SJSA1 (cell line): ENCODE measurements around the gene ARRDC1. TPM values are rescaled to one million over a fixed set of nuclear protein-coding genes. Genes with fewer than 3 reads are reported as not detected.

Source experiments
- DNase-seq, 2 experiments: peaks; one replicate each; pipeline ENCODE4 v3.0.0-alpha.2; 2015 to 2020; ENCODE audit warnings: low spot score in 2 of 2, low read depth in 1 of 2
- H3K27ac ChIP-seq: fragments of 250-450 bp; sonication (Bioruptor Pico); 2 replicates; pipeline ENCODE4 v1.5.1; 2020; ENCODE audit warnings: mild to moderate bottlenecking, moderate library complexity
- H3K27me3 ChIP-seq: fragments of 250-450 bp; sonication (Bioruptor Pico); replicated peaks from 2 replicates; pipeline ENCODE4 v1.5.1; 2020; ENCODE audit warnings: mild to moderate bottlenecking, moderate library complexity
- H3K36me3 ChIP-seq: fragments of 250-450 bp; sonication (Bioruptor Pico); 2 replicates; pipeline ENCODE4 v1.5.1; 2020; ENCODE audit warnings: mild to moderate bottlenecking
- H3K4me1 ChIP-seq: fragments of 250-450 bp; sonication (Bioruptor Pico); replicated peaks from 2 replicates; pipeline ENCODE4 v1.6.1; 2021; ENCODE audit warnings: mild to moderate bottlenecking
- H3K4me3 ChIP-seq: fragments of 250-450 bp; sonication (Bioruptor Pico); 2 replicates; pipeline ENCODE4 v1.5.1; 2020; ENCODE audit warnings: mild to moderate bottlenecking
- H3K9me3 ChIP-seq: fragments of 250-450 bp; sonication (Bioruptor Pico); replicated peaks from 2 replicates; pipeline ENCODE4 v1.5.1; 2020; ENCODE audit warnings: mild to moderate bottlenecking
- total RNA-seq: library from RNA; depleted of rRNA; stranded (reverse); fragments of >200 nt; shearing (Covaris generic); gene quantifications from 2 replicates; pipeline ENCODE4 v1.2.3, GENCODE V29; 2014

Gene ARRDC1
- total RNA-seq, 1 experiment from 2014 or later, result 8.0 TPM

DNA sequence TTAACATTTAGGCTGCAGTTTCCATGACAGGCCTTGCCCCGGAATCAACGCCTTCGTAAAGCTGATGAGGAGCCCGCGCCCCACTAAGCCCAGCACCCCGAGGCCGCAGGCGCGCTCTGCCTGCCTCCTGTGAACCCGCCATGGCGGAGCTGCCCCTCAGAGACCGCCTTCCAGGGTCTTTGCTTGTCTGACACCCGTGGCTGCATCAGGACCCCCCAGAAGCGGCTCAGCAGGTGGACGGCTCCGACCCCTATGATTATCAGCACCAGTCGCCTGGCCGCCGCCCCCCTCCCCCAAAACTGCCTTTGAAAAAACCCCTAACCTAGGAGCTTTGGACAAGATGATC, 26.3 kb upstream of the ARRDC1 start:
- no peak for DNase-seq
- peaks cover 62% of the 10 kb centered on the region for H3K36me3 ChIP-seq
- H3K4me3 ChIP-seq, result peak overlapping the region; percentile 96
- H3K27ac ChIP-seq, result no peak overlapping the region
- H3K9me3 ChIP-seq, result no peaks in the 10 kb centered on the region
- H3K27me3 ChIP-seq, result no peaks in the 10 kb centered on the region
- peaks cover 15% of the 10 kb centered on the region for H3K4me1 ChIP-seq

DNA sequence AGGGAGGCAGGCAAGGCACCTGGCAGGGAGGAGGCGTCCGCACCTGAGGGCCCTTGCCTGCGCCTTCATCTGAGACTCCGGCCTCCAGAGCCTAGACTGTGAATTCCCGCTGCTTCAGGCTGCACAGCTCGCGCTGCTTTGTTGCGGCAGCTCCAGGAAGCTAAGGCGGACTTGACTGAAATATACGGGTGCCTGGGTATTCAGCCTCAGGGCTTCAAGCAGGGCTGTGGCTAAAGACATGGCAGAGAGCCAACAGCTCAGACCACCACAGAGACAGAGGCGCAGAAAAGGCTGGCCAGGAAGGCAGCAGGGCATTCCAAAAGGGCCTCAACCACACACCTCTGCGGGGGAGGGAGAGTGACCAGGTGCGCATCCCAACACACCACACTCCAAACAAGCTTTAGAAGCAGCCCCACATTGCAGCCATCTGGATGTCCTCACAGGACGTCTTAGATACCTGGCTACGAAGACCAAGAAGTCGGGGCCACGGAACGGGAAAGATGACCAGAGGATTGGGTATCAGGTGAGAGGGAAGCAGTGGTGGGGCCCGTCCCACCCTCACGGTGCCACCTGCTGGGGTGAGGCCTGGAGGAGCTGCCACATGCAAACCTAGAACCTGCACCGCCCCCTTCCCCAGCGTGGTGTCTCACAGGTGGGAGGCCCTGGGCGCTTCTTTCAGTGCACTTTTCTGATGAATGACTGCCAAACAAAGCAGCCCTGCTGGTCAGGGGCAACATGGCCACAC, 25.1 kb upstream of the ARRDC1 start:
- Histone ChIP-seq H3K4me1 (peaks cover 15% of the 10 kb centered on the region), H3K4me3 (no peak overlapping the region), H3K27ac (no peak overlapping the region), H3K36me3 (peaks cover 64% of the 10 kb centered on the region), H3K9me3 (no peaks in the 10 kb centered on the region), H3K27me3 (no peaks in the 10 kb centered on the region)
- no peak for DNase-seq

DNA sequence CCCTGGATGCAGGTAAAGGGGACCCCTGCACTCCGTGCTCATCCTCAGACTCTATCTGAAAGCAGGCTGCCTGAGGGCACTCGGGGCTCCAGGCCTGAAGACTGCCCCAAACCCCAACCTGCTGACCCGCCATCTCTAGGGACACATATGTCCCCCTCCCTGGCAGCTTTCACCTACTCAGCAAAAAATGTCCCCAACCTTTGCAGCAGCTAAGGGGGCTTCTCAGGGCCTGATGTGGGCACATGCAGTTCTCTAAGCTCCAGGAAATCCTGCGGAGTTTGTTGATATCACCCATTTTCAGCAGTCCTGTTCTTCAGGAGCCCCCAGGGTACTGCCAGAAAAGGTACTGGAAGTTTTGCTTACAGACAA, 24.5 kb upstream of the ARRDC1 start:
- Histone ChIP-seq H3K27ac (no peak overlapping the region), H3K4me1 (peaks cover 15% of the 10 kb centered on the region), H3K27me3 (no peaks in the 10 kb centered on the region), H3K4me3 (no peak overlapping the region), H3K9me3 (no peaks in the 10 kb centered on the region), H3K36me3 (peaks cover 63% of the 10 kb centered on the region)
- DNase-seq, result no peak

- no peak overlapping the region for H3K27ac ChIP-seq
- H3K9me3 ChIP-seq, result no peaks in the 10 kb centered on the region
Measured at GRCh38 chr9:137581361-137582285, 23.9 kb upstream of the ARRDC1 start.

DNA sequence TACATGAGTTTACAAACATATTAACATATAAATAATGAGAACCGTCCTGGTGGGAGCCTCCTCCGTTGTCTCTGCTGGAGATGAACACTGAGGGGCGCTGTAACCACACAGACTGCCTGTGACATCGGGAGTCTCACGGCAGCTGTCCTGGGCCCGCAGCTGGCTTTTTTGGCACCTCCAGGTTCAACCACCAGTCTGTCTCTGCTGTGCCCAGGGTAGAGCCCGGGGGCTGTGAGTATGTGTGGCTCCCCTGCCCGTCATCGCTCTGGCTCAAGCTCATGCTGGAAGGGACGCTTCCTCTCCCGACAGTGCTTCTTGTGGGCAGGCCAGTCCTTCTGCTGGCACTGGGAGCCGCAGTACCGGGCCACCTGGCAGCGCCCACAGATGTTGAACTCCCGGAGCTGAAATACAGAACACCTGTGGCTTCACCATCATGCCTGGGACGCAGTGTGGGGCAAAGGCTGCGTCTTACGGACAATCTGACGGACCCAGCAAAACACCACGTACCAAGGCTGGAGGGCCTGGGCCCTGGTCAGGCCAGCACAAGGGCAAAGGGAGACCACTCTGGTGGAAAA, 23.1 kb upstream of the ARRDC1 start:
- Histone ChIP-seq H3K27me3 (no peaks in the 10 kb centered on the region), H3K9me3 (no peaks in the 10 kb centered on the region), H3K4me1 (peaks cover 11% of the 10 kb centered on the region), H3K4me3 (no peak overlapping the region), H3K27ac (no peak overlapping the region), H3K36me3 (peaks cover 66% of the 10 kb centered on the region)
- DNase-seq, result no peak

More at GRCh38 chr9:137581361-137582285, 23.9 kb upstream of the ARRDC1 start:
- H3K4me3 ChIP-seq, result no peak overlapping the region
- H3K4me1 ChIP-seq, result peaks cover 15% of the 10 kb centered on the region
- peaks cover 59% of the 10 kb centered on the region for H3K36me3 ChIP-seq
- H3K27me3 ChIP-seq, result no peaks in the 10 kb centered on the region
- no peak for DNase-seq

- no peaks in the 10 kb centered on the region for H3K9me3 ChIP-seq
- no peaks in the 10 kb centered on the region for H3K27me3 ChIP-seq
- peaks cover 74% of the 10 kb centered on the region for H3K36me3 ChIP-seq
Measured at GRCh38 chr9:137583347-137583746, 22.1 kb upstream of the ARRDC1 start.

DNA sequence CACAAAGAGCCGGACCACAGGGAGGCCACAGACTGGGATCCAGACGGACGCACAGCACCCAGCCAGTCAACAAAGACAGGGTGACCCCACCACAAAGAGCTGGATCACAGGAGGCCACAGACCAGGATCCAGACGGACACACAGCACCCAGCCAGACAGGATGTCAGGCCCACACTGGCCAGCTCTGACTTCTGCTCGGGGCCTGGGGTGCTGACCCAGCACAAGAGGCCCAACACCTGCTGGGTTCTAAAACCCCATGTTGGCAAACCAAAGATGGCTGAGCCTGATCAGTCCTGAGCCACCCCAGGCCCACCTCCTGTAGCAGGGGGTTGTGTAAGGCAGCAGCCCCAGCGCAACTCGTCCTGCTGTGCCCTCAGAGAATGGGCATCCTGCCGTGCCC, 21.5 kb upstream of the ARRDC1 start:
- H3K4me1 ChIP-seq, result peaks cover 5% of the 10 kb centered on the region
- no peaks in the 10 kb centered on the region for H3K9me3 ChIP-seq
- H3K36me3 ChIP-seq, result peaks cover 74% of the 10 kb centered on the region
- H3K27me3 ChIP-seq, result no peaks in the 10 kb centered on the region
- H3K4me3 ChIP-seq, result no peak overlapping the region
- no peak overlapping the region for H3K27ac ChIP-seq
- no peak for DNase-seq

More at GRCh38 chr9:137583347-137583746, 22.1 kb upstream of the ARRDC1 start:
- H3K4me3 ChIP-seq, result no peak overlapping the region
- peaks cover 5% of the 10 kb centered on the region for H3K4me1 ChIP-seq
- no peak overlapping the region for H3K27ac ChIP-seq
- DNase-seq, result no peak

DNA sequence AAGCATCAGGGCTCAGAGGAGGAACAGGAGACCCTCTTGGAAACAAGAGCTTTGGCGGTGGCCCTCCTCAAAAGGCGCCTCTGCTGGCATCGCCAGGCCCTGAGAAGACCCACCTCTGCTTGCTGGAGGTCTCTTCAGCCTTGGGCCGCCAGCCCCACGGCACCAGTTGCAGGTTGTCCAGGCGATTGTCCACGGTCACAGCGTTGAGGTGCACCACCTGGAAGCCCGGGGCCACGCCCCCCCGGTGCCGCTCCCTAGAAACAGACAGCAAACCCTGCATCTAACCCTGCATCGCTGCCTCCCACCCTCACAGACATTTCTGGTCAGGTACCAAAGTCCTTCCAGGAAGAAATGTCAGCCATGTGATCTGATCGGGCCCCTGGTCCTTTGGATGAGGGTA, 18.6 kb upstream of the ARRDC1 start:
- Histone ChIP-seq H3K27ac (no peak overlapping the region), H3K27me3 (no peaks in the 10 kb centered on the region), H3K9me3 (no peaks in the 10 kb centered on the region), H3K4me3 (no peak overlapping the region), H3K4me1 (peaks cover 15% of the 10 kb centered on the region), H3K36me3 (peaks cover 66% of the 10 kb centered on the region)
- DNase-seq, result no peak

DNA sequence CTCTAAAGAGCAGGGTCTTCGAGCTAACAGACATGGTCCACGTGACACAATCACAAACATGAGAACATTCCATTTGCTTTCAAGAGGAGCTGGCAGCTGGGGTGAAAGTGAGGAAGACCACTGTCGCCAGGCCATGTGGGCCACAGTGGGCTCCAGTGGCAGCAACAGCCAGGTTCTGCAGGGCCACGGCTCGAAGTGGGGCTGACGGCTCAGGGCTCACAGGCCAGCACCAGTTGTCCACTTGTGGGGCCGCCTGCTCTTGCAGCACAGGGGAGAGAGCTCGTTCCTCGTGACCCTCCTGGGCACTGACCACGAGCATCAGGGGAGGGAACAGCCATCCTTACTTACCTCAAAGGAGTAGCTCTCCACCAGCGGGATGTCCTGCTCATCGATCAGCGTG, 17.2 kb upstream of the ARRDC1 start:
- no peak for DNase-seq
- Histone ChIP-seq H3K4me1 (peaks cover 15% of the 10 kb centered on the region), H3K27ac (no peak overlapping the region), H3K27me3 (no peaks in the 10 kb centered on the region), H3K9me3 (no peaks in the 10 kb centered on the region), H3K36me3 (peaks cover 53% of the 10 kb centered on the region), H3K4me3 (no peak overlapping the region)

- no peak for DNase-seq
- H3K36me3 ChIP-seq, result peaks cover 50% of the 10 kb centered on the region
- peaks cover 15% of the 10 kb centered on the region for H3K4me1 ChIP-seq
- no peak overlapping the region for H3K27ac ChIP-seq
- H3K27me3 ChIP-seq, result no peaks in the 10 kb centered on the region
- peak overlapping the region; percentile 83 for H3K4me3 ChIP-seq
- H3K9me3 ChIP-seq, result no peaks in the 10 kb centered on the region
Measured at GRCh38 chr9:137588891-137589290, 16.6 kb upstream of the ARRDC1 start.

DNA sequence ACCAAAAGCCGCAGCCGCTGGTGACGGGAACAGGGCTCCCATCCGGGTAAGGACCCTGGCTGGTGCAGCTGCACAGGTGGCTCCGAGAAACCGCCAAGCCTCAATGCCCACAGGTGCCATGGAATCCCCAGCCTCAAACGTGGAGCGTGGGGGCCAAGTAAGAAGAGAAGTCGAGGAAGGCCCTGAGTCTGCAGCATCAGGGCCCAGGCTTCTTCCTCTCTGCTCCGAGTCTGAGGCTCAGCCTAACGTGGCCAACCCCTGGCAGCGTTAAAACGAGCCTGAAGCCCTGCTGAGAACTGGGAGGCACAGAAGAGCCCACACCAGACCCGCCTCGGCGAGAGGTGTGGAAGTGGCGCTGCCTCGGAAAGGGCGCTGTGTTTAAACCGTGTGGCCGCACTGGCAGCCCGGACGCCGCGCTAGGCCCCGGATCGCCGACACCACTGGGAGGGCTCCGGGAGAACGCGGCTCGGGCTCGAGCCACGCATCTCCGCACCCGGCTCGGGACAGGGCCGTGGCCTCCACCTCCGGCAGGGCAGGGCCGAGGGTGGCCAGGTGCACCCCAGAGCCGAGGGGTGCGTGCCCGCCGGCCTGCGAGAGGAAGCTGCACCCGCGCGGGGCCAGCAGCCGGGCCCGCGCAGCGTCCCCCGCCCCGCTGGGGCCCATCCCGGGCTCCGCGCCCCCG, 15.9 kb upstream of the ARRDC1 start:
- H3K4me1 ChIP-seq, result peaks cover 15% of the 10 kb centered on the region
- no peak overlapping the region for H3K27ac ChIP-seq
- no peaks in the 10 kb centered on the region for H3K9me3 ChIP-seq
- H3K36me3 ChIP-seq, result peaks cover 43% of the 10 kb centered on the region
- H3K27me3 ChIP-seq, result no peaks in the 10 kb centered on the region
- peak overlapping the region; percentile 83 for H3K4me3 ChIP-seq
- peak in 1 of 2 experiments; percentile 33 for DNase-seq

GRCh38 chr9:137590123-137590468, 15.4 kb upstream of the ARRDC1 start:
- Histone ChIP-seq H3K27ac (no peak overlapping the region), H3K9me3 (no peaks in the 10 kb centered on the region), H3K4me3 (peak overlapping the region; percentile 83), H3K4me1 (peaks cover 15% of the 10 kb centered on the region), H3K36me3 (peaks cover 40% of the 10 kb centered on the region), H3K27me3 (no peaks in the 10 kb centered on the region)
- DNase-seq, result no peak

DNA sequence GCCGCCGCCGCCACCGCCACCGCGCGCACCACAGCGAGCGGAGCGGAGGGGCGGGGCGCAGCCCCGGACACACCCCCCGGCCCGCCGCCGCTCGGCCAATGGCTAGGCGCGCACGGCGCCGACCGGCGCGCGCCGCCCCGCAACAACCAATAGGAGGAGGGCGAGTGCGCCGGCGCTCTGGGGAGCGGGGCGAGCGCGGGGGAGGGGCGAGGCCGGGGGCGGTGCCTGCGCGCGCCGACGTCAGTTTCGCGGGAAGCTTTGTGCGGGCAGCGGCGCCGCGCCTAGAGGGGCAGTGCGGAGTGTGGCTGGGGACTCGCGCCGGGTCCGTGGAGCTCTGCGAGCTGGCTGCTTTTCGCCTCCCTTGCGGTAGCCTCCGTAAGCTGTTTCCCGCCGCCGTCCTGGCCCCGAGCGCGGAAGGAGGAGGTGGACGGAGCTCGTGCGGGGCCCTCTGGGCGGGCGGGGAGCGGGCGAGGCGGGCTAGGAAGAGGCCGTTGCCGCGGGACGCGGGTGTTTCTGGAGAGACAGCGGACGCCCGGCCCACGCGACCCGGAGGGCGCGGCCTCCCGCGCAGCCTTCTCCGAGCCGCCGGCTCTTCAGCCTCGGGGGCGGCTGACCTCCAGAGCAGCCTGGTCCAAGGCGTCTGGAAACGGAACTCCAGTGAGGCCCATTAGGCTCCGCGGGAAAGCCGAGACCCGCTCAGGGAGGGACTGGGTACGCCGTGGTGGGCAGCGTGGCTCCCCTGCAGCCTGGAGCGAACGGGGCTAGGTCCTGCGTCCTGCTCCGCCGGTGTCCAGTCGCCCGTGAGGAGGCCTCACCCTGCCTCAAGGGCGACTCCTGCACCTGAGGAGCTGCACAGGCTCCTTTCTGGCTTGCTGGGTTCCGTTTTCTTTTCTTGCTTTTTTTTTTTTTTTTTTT, 14.8 kb upstream of the ARRDC1 start, which contains the start of gene ZMYND19:
ZMYND19 (minus strand) TSS at position 44 of the 915 bp plus-strand sequence. CDS start 249 bp downstream, outside the sequence.
- Histone ChIP-seq H3K27me3 (no peaks in the 10 kb centered on the region), H3K4me1 (peaks cover 15% of the 10 kb centered on the region), H3K9me3 (no peaks in the 10 kb centered on the region), H3K36me3 (peaks cover 37% of the 10 kb centered on the region), H3K4me3 (peak within 1 kb of the TSS; percentile 83), H3K27ac (peak within 1 kb of the TSS; percentile 60)
- DNase-seq, result peak; percentile 74 to 84
